Keratinocyte (primary cell): ENCODE measurements around the gene SEMA4D. TPM values are rescaled to one million over a fixed set of nuclear protein-coding genes. Genes with fewer than 3 reads are reported as not detected.

Source experiments
- DNase-seq: peaks from one replicate; pipeline ENCODE4 v3.0.0-alpha.2; 2011; ENCODE audit warnings: low read depth, missing footprints, low spot score
- FAIRE-seq: peaks from 2 replicates; lab custom pipeline; 2011; peaks lifted over from hg19 to GRCh38; lab: Jason Lieb, UNC
- H2AFZ ChIP-seq: 2 replicates; pipeline ENCODE4 v1.6.0; 2012; ENCODE audit warnings: low read length, control low read depth, inconsistent platforms; ENCODE audit not compliant: control insufficient read depth
- H3K27ac ChIP-seq: 2 replicates; pipeline ENCODE4 v1.5.1; 2011; ENCODE audit warnings: low read length; ENCODE audit not compliant: control insufficient read depth, insufficient read depth
- H3K27me3 ChIP-seq: 3 replicates; pipeline ENCODE4 v1.6.0; 2011; ENCODE audit warnings: low read length; ENCODE audit not compliant: control insufficient read depth, insufficient read depth; ENCODE audit errors: extremely low read depth
- H3K36me3 ChIP-seq, 2 experiments: 2 replicates in 1 of 2; 3 replicates in 1 of 2; pipeline ENCODE4 v1.5.1; 2011; ENCODE audit warnings: low read length in 2 of 2, mild to moderate bottlenecking in 1 of 2; ENCODE audit not compliant: control insufficient read depth in 2 of 2, insufficient read depth in 2 of 2; ENCODE audit errors: extremely low read depth in 1 of 2
- H3K4me1 ChIP-seq: 3 replicates; pipeline ENCODE4 v1.5.1; 2011; ENCODE audit warnings: low read length; ENCODE audit not compliant: control insufficient read depth, insufficient read depth; ENCODE audit errors: extremely low read depth
- H3K4me2 ChIP-seq: 3 replicates; pipeline ENCODE4 v1.6.0; 2011; ENCODE audit warnings: low read depth, low read length; ENCODE audit not compliant: control insufficient read depth, insufficient read depth; ENCODE audit errors: extremely low read depth
- H3K4me3 ChIP-seq, 3 experiments: fragments of 200-600 bp in 1 of 3; sonication (generic) in 1 of 3; 2 replicates in 2 of 3; 3 replicates in 1 of 3; pipeline ENCODE4 v1.5.1; 2011 to 2016; ENCODE audit warnings: low read length in 3 of 3, mild to moderate bottlenecking in 3 of 3, control low read depth in 2 of 3, inconsistent platforms in 1 of 3, low read depth in 1 of 3, mixed read lengths in 1 of 3, mixed run types in 1 of 3, moderate library complexity in 1 of 3; ENCODE audit not compliant: control insufficient read depth in 2 of 3, insufficient read depth in 2 of 3; ENCODE audit errors: extremely low read depth in 1 of 3
- H3K79me2 ChIP-seq: 2 replicates; pipeline ENCODE4 v1.6.0; 2012; ENCODE audit warnings: low read length; ENCODE audit not compliant: control insufficient read depth, insufficient read depth
- H3K9ac ChIP-seq: 3 replicates; pipeline ENCODE4 v1.6.0; 2011; ENCODE audit warnings: low read length; ENCODE audit not compliant: control insufficient read depth, insufficient read depth; ENCODE audit errors: extremely low read depth
- H3K9me1 ChIP-seq: 3 replicates; pipeline ENCODE4 v1.6.0; 2011; ENCODE audit warnings: low read length; ENCODE audit not compliant: control insufficient read depth, insufficient read depth; ENCODE audit errors: extremely low read depth
- H3K9me3 ChIP-seq: 2 replicates; pipeline ENCODE4 v1.5.1; 2012; ENCODE audit warnings: low read depth, low read length; ENCODE audit not compliant: control insufficient read depth
- H4K20me1 ChIP-seq: 3 replicates; pipeline ENCODE4 v1.6.0; 2011; ENCODE audit warnings: low read length; ENCODE audit not compliant: control insufficient read depth, insufficient read depth; ENCODE audit errors: extremely low read depth
- CTCF ChIP-seq, 3 experiments: IDR thresholded peaks in 1 of 3; conservative IDR thresholded peaks in 1 of 3; optimal IDR thresholded peaks in 1 of 3; 2 replicates in 2 of 3; 3 replicates in 1 of 3; pipeline versions ENCODE3 to v1.5.1; 2011; ENCODE audit warnings: low read length in 3 of 3, mild to moderate bottlenecking in 3 of 3, moderate library complexity in 2 of 3, control low read depth in 1 of 3, inconsistent platforms in 1 of 3; ENCODE audit not compliant: insufficient read depth in 2 of 3; ENCODE audit errors: extremely low read depth in 1 of 3
- EZH2 ChIP-seq: IDR thresholded peaks from one replicate; pipeline ENCODE4 v1.6.1; 2012; ENCODE audit warnings: inconsistent platforms, mild to moderate bottlenecking, low read length, moderate library complexity
- dilution Hi-C: fragments of 300-500 bp; cut with MboI; formaldehyde crosslinking; loops from one replicate; pipeline ENCODE4 v1.7.0; 2020; ENCODE audit warnings: low sequenced_read_pairs; ENCODE audit not compliant: extremely low pct_ligation_motif_present
- polyA plus RNA-seq, 5 experiments: library from polyadenylated mRNA; depleted of rRNA in 3 of 5; stranded (reverse) in 3 of 5; stranded (forward) in 1 of 5; unstranded in 1 of 5; fragments of >200 nt; gene quantifications; 1 replicate in 1 of 5; 2 replicates in 3 of 5; 3 replicates in 1 of 5; pipeline versions ENCODE4 v1.2.1 to v1.2.3, GENCODE V29; 2011 to 2012; ENCODE audit warnings: missing spikeins in 2 of 5, low read depth in 1 of 5, low replicate concordance in 1 of 5

SEMA4D gene
- polyA plus RNA-seq, 1 donor (not counting 4 experiments of a cell fraction or from before 2014, with no cell fraction given): 0.43 TPM

- dilution Hi-C loops: no loop called here
- Histone ChIP-seq H3K79me2 (no peaks in the 10 kb centered on the region), H3K36me3 (no peaks in the 10 kb centered on the region), H2AFZ (no peak overlapping the region), H3K9me3 (no peaks in the 10 kb centered on the region), H3K27ac (no peak overlapping the region), H3K4me1 (no peaks in the 10 kb centered on the region), H3K9me1 (no peaks in the 10 kb centered on the region), H3K27me3 (no peaks in the 10 kb centered on the region), H3K4me3 (no peak overlapping the region), H4K20me1 (no peaks in the 10 kb centered on the region), H3K4me2 (no peak overlapping the region), H3K9ac (no peak overlapping the region)
- TF ChIP-seq CTCF (optimal IDR thresholded peaks at IDR 0.05 in 1 of 3, IDR thresholded peaks at IDR 0.05 in 1 of 3, conservative IDR thresholded peaks at IDR 0.05 in 1 of 3; ENCODE audit: extremely low read depth in 1 of 3, insufficient read depth in 2 of 3, low read length in 3 of 3): no peak
- TF ChIP-seq EZH2: no peak
- DNase-seq (no peak), FAIRE-seq (no peak)
These were observed 30.7 kb downstream of the SEMA4D start for GRCh38 chr9:89467278-89467625.

- FAIRE-seq: no peak
- DNase-seq: no peak
- Histone ChIP-seq H3K27ac (no peak overlapping the region), H3K36me3 (no peaks in the 10 kb centered on the region), H3K79me2 (no peaks in the 10 kb centered on the region), H2AFZ (no peak overlapping the region), H3K4me1 (no peaks in the 10 kb centered on the region), H4K20me1 (no peaks in the 10 kb centered on the region), H3K4me3 (no peak overlapping the region), H3K9ac (no peak overlapping the region), H3K9me3 (no peaks in the 10 kb centered on the region), H3K4me2 (no peak overlapping the region), H3K27me3 (no peaks in the 10 kb centered on the region), H3K9me1 (no peaks in the 10 kb centered on the region)
- TF ChIP-seq CTCF (optimal IDR thresholded peaks at IDR 0.05 in 1 of 3, IDR thresholded peaks at IDR 0.05 in 1 of 3, conservative IDR thresholded peaks at IDR 0.05 in 1 of 3; ENCODE audit: extremely low read depth in 1 of 3, insufficient read depth in 2 of 3, low read length in 3 of 3) (no peak), EZH2 (no peak)
- dilution Hi-C loops: no loop called here
These were observed 31.2 kb downstream of the SEMA4D start for GRCh38 chr9:89466451-89467277.
